Chondrocyte (in vitro differentiated cells): ENCODE data around the gene RUVBL2. TPM values are rescaled to one million over a fixed set of nuclear protein-coding genes. Genes with fewer than 3 reads are reported as not detected.

Experiments used
- DNase-seq: peaks from one replicate; pipeline ENCODE4 v3.0.0; 2021; ENCODE audit warnings: mixed read lengths, low spot score
- H3K27ac Mint-ChIP-seq: one replicate; pipeline ENCODE4 v1.8.0; 2021; ENCODE audit warnings: mild to moderate bottlenecking, moderate library complexity, mixed read lengths; ENCODE audit not compliant: unreplicated experiment
- H3K27me3 Mint-ChIP-seq: 2 replicates; pipeline ENCODE4 v1.8.0; 2021; ENCODE audit warnings: low read depth, mixed read lengths
- H3K36me3 Mint-ChIP-seq: 2 replicates; pipeline ENCODE4 v1.8.0; 2021; ENCODE audit warnings: low read depth, mixed read lengths
- H3K4me1 Mint-ChIP-seq: 2 replicates; pipeline ENCODE4 v1.8.0; 2021; ENCODE audit warnings: low read depth, mild to moderate bottlenecking, mixed read lengths
- H3K4me3 Mint-ChIP-seq: one replicate; pipeline ENCODE4 v1.8.0; 2021; ENCODE audit warnings: mild to moderate bottlenecking, moderate library complexity, mixed read lengths; ENCODE audit not compliant: unreplicated experiment
- H3K9me3 Mint-ChIP-seq: 2 replicates; pipeline ENCODE4 v1.8.0; 2021; ENCODE audit warnings: low read depth, mixed read lengths
- total RNA-seq: library from RNA; stranded (reverse); gene quantifications from 3 replicates; pipeline ENCODE4 v1.2.1, GENCODE V29; 2021
- TF ChIP-seq, protein P1 (sequence below): fragments of 200-600 bp; sonication (generic); IDR thresholded peaks from 2 replicates; pipeline ENCODE4 v1.5.0; 2021; ENCODE audit warnings: antibody characterized with exemption, mild to moderate bottlenecking, moderate library complexity

Gene RUVBL2
- total RNA-seq, 1 donor from 2014 or later, result 45.3 TPM

- H3K4me1 Mint-ChIP-seq, result peaks cover 4% of the 10 kb centered on the region
- peaks cover 4% of the 10 kb centered on the region for H3K27me3 Mint-ChIP-seq
- no peak overlapping the region for H3K27ac Mint-ChIP-seq
- no peak for DNase-seq
- TF ChIP-seq, protein P1, sequence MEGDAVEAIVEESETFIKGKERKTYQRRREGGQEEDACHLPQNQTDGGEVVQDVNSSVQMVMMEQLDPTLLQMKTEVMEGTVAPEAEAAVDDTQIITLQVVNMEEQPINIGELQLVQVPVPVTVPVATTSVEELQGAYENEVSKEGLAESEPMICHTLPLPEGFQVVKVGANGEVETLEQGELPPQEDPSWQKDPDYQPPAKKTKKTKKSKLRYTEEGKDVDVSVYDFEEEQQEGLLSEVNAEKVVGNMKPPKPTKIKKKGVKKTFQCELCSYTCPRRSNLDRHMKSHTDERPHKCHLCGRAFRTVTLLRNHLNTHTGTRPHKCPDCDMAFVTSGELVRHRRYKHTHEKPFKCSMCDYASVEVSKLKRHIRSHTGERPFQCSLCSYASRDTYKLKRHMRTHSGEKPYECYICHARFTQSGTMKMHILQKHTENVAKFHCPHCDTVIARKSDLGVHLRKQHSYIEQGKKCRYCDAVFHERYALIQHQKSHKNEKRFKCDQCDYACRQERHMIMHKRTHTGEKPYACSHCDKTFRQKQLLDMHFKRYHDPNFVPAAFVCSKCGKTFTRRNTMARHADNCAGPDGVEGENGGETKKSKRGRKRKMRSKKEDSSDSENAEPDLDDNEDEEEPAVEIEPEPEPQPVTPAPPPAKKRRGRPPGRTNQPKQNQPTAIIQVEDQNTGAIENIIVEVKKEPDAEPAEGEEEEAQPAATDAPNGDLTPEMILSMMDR, result no peak
- H3K4me3 Mint-ChIP-seq, result no peak overlapping the region
- no peaks in the 10 kb centered on the region for H3K9me3 Mint-ChIP-seq
- H3K36me3 Mint-ChIP-seq, result peaks cover 14% of the 10 kb centered on the region
These were observed 20.6 kb downstream of the RUVBL2 start for GRCh38 chr19:49014123-49014869.

GRCh38 chr19:49014870-49015255 is 21.2 kb downstream of the RUVBL2 start:
- Mint-ChIP-seq H3K36me3 (peaks cover 14% of the 10 kb centered on the region), H3K4me1 (peaks cover 5% of the 10 kb centered on the region), H3K27me3 (peaks cover 4% of the 10 kb centered on the region), H3K9me3 (no peaks in the 10 kb centered on the region), H3K4me3 (no peak overlapping the region), H3K27ac (no peak overlapping the region)
- TF ChIP-seq, protein P1, result no peak
- no peak for DNase-seq

DNA sequence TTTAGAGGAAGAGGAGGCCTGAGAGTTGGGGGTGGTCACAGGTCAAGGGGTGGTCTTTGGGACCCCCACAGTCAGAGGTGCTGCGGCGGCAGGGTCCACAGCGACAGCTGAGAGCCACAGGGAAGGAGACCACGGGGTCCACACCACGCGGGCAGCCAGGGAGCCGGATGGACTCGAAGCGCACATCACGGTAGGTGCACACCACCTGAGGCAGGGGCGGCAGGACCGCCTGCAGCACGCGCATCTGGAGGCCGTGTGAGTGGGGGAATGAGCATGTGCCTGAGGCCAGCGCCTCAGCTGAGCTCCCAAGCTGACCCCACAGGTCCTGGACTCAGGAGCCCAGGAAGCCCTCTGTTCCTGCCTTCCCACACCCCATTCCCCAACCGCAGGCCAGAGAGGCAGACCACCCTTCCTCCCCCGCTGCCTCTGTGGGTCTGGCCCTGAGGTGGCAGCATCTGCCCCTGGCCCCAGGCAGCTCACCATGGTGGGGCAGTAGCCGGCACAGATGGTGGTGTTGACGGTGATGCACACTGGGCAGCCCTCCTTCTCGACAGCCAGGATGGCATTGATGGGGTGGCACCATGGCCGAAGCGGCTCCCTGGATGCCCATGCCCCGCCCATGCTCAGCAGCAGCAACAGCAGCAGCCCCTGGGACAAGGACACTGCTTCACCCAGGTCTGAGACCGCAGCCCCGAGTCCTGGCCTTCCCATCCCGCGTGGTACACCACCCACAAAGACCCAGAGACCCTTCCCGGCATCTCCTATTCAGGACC is 22.6 kb downstream of the RUVBL2 start:
- H3K4me1 Mint-ChIP-seq, result peaks cover 8% of the 10 kb centered on the region
- no peak overlapping the region for H3K4me3 Mint-ChIP-seq
- H3K9me3 Mint-ChIP-seq, result no peaks in the 10 kb centered on the region
- DNase-seq, result no peak
- H3K36me3 Mint-ChIP-seq, result peaks cover 9% of the 10 kb centered on the region
- TF ChIP-seq, protein P1, result no peak
- no peak overlapping the region for H3K27ac Mint-ChIP-seq
- peaks cover 4% of the 10 kb centered on the region for H3K27me3 Mint-ChIP-seq

DNA sequence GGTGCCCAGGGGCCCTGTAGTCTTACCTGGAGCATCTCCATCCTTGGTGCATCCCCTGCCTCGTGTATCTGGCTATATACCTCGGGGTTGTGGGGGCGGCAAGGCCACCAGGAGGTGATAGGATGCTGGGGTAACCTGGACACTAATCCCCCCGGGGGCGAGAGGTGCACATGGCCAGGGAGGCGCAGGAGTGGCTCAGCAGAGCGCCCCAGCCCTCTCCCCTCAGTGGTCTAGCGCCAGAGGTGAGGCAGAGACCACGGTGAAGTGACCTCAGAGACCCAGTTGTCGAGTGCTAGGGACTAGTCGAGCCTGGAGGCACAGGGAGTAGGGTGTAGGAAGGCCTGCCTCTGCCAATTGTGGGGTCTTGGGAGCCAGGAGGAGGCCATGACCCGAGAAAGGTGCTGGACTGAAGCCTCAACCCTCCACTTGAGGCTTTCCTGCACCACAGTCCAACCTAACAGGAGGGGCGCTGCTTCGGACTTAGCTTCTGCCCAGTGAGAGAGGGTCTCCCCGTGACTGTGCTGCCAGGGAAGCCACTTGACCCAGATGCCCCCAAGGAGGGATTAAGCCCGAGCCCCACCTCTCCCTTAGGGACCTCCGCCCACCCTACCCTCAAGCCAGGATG is 23.5 kb downstream of the RUVBL2 start, which contains the start of gene LHB:
TSS of gene LHB (minus strand) at position 51 of the 625 bp plus-strand sequence. CDS start at position 41, 10 bp downstream.
- Mint-ChIP-seq H3K4me3 (peak within 1 kb of the TSS; percentile 61), H3K4me1 (peaks cover 10% of the 10 kb centered on the region), H3K9me3 (no peaks in the 10 kb centered on the region), H3K36me3 (peaks cover 7% of the 10 kb centered on the region), H3K27ac (no peak within 1 kb of the TSS), H3K27me3 (peaks cover 4% of the 10 kb centered on the region)
- TF ChIP-seq, protein P1, result no peak
- DNase-seq, result no peak
